Activated T-helper 1 cell treated with Interleukin-2 at 50 U/mL for 16 hours (primary cell): ENCODE measurements around the gene BMAL2.
A peak's percentile ranks its signal among the peaks of the same experiment; 100 is the strongest.

Source experiments
- DNase-seq: peaks from one replicate; pipeline ENCODE4 v3.0.0-alpha.2; 2020; ENCODE audit warnings: low read depth

Gene BMAL2, protein sequence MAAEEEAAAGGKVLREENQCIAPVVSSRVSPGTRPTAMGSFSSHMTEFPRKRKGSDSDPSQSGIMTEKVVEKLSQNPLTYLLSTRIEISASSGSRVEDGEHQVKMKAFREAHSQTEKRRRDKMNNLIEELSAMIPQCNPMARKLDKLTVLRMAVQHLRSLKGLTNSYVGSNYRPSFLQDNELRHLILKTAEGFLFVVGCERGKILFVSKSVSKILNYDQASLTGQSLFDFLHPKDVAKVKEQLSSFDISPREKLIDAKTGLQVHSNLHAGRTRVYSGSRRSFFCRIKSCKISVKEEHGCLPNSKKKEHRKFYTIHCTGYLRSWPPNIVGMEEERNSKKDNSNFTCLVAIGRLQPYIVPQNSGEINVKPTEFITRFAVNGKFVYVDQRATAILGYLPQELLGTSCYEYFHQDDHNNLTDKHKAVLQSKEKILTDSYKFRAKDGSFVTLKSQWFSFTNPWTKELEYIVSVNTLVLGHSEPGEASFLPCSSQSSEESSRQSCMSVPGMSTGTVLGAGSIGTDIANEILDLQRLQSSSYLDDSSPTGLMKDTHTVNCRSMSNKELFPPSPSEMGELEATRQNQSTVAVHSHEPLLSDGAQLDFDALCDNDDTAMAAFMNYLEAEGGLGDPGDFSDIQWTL

DNA sequence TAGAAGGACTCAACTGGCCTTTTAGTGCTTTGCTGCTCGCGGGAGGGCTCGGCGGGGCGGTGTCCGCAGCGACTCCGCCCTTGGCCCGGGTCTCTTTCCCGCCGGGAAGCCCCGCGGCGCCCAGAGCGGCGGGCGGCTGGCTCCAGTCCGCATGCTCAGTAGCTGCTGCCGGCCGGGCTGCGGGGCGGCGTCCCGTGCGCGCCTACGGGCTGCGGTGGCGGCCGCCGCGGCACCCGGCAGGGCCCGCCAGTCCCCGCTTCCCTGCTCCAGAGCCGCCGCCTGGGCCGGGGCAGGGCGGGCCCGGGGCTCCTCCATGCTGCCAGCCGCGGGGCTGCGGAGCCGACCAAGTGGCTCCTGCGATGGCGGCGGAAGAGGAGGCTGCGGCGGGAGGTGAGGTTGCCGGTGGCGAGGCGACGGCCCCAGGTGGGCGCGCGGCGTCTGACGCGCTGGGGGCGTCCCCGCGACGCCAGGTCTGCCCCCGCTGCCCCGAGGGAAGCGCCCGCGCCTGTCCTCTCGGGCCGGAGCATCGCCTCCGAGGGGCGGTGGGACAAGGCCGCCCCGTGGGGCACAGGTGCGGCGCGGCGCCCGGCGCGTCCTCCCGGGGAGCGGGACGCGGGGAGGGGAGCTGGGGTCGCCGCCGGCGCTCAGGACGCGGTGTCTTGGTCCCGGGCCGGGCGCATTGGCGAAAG is at the start of gene BMAL2:
BMAL2 (plus strand) TSS at position 123 of the 689 bp plus-strand sequence; CDS start at position 360, 237 bp downstream.
- DNase-seq = peak; percentile 1

DNA sequence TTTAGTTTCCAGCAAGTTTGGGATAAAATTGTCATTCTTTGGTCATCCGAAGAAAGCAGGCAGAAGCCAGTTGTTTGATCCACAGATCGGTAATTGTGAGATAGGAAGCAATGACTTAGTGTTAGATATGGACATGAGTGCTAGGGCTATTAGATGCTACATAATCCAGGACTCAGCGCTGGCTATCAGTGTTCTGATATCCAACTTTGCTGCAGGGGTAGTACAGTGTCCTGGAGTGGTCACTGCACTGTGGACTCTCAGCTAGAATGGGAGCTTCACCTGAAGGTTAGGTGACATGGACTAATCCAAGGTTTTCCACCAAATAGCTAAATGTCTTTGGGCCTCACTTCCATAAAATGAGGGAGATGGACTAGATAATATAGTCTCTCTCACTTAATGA is 48.6 kb upstream of the BMAL2 start:
- no peak for DNase-seq

DNA sequence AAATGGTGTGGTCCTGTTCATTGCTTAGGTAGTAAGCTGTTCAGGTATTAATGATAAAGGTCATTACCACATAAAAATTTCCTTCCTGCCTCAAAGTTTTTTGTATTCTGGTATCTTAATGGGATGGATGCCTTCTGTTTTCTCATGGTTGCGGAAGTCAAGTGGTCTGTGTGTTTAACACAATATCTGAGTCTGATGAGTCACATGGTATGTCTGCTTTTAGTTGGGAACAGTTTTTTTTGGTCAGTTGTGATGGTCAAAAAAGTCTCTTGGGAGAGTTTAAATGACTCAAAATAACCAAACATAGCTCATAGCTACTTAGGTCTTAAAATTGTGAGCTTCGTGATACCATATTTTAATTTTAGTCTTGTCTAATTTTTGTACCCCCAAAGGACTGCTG is 47.9 kb upstream of the BMAL2 start:
- no peak for DNase-seq

- no peak for DNase-seq
Observed at GRCh38 chr12:27285403-27285802, 47.2 kb upstream of the BMAL2 start.

DNA sequence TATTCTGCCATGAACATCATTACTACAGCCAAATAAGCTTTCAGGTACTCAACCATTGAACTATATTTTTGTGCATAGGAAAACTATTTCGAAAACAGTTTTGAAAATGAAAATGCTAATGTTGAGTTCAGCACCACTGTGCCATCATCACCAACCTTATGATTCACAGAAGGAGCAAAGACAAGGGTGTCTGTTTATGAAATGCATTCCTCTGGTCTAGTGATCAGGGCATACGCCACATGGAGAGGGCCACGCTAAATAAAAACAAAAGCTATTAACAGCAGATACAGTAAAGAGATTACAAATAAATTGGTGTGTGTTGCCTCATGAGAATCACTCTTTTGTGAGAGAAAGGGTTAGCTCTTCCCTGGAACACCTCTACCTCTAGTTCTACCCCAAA is 43.2 kb upstream of the BMAL2 start:
- DNase-seq = no peak

- no peak for DNase-seq
Observed at GRCh38 chr12:27290501-27291168, 42.0 kb upstream of the BMAL2 start.

DNA sequence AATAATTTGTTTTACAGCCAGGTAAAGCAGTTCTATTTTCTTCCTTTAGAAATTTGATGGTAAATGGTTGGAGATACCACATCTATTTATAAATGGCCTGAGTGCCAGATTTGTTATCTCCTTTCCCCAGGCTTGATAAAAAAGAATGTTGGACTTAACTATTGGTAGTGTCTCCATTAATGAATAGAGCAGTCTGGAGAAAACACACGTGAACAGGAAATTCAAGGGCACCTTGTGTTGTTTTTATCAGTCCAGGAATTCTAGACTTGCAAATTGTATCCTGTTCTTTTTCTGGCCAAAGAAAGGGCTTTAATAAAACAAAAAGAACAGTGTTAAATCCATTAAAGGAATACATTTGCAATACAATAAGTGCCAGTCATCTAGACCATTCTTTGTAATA is 40.8 kb upstream of the BMAL2 start:
- no peak for DNase-seq

- no peak for DNase-seq
Observed at GRCh38 chr12:27292718-27293117, 39.9 kb upstream of the BMAL2 start.

DNA sequence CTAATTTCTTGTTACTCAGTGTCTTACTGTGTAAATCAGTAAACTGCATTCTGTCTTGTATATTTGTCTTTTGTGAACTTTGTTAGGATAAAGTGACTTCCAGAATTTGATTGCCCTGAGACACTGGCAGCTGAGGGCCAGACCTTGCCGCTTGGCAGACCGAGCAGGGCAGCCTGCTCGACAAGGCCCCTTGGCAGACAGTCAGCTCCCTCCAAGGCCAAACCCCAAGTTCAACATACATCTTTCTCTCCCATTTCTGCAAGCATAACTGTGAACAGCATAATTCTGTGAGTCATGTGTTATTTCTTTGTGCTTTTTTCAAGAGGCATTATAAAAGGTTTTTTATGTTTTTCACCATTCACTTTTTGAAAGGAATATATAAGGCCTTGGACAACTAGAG is 39.2 kb upstream of the BMAL2 start:
- DNase-seq = no peak

- DNase-seq = no peak
Observed at GRCh38 chr12:27296674-27297073, 36.0 kb upstream of the BMAL2 start.

DNA sequence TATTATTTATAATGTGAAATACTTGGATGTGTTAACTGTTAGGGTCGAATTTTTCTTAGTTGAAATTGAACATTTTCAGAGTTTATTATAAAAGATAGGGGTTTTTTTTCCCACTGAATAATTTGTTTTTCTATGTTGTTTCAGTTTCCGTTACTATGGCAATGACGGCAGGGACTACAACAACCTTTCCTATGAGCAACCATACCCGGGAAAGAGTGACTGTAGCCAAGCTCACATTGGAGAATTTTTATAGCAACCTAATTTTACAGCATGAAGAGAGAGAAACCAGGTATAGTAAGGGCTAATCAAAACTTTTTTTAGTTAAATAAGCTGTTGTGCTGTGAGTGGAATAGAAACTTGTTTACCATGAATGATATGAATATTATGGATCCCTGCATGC is 35.1 kb upstream of the BMAL2 start:
- no peak for DNase-seq

GRCh38 chr12:27299102-27299501 is 33.5 kb upstream of the BMAL2 start:
- no peak for DNase-seq

DNA sequence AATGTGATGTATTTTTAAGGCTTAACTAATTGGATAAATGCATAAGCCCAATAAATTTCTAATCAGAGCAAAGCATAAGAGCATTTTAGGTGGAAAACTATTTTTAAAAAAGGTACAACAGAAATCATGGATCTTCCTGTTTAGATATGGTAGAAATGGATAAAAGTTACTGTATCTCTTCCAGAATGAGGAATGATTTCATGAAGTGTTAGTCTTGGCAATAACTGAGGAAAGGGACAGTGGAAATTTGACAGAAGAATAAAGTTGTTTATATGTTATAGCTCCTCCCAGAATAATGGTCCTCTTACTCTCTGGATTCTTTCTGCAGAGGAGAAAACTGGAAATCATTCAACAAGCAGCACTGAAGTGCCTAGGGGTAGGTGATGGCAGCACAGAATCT is 32.4 kb upstream of the BMAL2 start:
- no peak for DNase-seq

- DNase-seq = no peak
Observed at GRCh38 chr12:27303139-27304111, 29.2 kb upstream of the BMAL2 start.

DNA sequence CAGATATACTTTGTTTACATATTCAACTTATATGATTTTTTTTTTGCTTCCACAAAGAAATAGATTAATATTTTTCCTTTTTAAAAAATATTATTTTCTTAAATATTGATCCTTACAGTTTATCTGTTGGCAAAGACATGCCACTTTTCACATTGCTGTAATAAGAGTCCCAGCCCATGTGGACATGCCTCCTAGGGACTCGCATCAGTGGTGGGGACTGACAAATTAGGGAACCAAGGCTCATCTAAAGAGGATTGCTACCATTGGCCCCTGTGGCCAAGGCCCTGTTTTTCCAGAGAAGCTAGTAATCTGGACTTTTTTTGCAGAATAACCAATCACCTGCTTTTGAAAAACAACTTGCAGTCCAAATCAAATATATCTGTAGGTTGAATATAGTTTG is 27.8 kb upstream of the BMAL2 start:
- DNase-seq = no peak

DNA sequence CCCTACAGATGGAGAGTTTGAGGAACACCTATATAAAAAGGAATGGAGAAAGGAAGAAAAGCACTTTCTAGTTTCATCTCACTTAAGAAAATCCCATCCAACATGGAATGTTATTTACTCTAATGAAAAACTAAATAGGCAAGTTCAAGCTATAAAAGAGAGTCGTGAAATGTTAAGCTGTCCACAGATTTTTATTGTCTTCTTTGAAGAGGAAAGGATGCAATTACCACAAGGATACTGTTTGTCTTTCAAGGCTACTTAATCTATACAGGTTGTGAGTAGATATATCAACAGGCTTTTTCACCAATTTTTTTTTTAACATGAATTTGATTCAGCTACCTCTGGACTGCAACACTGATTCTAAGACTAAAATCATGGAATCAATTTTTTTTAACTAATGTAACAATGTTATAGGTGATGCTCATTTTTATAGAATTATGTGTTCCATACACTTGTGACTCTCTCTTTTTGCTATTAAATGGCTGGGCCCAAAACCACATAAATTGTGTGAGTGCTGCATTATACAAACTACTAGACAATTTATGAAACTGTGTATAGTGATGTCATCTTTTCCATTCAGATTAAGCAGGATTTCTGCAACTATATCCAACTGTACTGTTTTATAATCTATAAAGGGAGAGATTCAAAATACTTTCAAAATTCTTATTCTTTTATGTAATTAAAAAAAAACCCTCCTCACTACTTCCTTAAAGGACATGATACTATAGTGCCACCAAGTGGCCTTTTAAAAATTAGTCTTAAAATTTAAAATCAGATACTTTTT is 26.8 kb upstream of the BMAL2 start:
- no peak for DNase-seq

DNA sequence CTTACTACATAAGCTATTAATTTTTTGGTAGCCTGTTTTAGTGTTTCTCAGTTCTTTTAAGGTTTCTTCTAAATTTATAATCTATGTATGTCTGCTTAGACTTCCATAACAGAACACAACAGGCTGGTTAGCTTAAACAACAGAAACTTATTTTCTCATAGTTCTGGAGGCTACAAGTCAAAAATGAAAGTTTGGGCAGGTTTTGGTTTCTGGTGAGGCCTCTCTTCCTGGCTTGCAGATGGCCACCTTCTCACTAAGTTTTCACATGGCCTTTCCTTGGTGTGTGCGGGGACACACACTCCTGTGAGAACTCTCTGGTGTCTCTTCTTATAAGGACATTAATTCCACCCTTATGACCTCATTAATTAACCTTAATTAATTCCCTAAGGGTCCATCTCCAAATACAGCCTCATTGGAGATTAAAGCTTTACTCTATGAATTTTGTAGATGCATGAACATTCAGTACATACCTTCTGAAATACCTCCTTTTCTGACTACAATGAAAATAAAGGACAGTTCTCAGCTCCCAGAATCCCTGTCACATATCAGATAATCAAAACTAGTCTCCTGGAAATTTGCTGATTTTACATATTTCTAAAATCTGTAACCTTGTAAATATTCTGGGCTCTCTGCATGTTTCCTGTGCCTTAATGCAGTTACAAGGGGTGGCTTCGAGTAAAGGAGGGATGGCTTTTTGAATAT is 23.2 kb upstream of the BMAL2 start:
- DNase-seq = no peak

DNA sequence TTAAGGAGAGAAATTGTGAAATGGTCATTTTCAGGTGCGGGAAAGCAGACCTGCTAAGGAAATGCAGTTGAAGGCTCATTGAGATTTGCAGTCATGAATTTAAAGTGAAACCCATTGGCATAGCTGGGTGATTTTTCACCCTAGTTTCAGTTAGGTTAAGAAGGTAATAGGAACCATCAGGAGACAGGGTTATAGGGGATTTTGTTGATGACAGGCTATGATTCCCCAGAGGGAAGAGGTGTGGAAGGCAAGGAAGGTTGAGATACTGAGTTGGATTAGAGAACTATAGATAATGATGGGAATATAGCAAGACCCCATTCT is 22.7 kb upstream of the BMAL2 start:
- no peak for DNase-seq

- DNase-seq = no peak
Observed at GRCh38 chr12:27316947-27317346, 15.7 kb upstream of the BMAL2 start.

GRCh38 chr12:27319409-27319808 is 13.2 kb upstream of the BMAL2 start:
- no peak for DNase-seq
